ENCODE data around the gene ALOX5.

DNA sequence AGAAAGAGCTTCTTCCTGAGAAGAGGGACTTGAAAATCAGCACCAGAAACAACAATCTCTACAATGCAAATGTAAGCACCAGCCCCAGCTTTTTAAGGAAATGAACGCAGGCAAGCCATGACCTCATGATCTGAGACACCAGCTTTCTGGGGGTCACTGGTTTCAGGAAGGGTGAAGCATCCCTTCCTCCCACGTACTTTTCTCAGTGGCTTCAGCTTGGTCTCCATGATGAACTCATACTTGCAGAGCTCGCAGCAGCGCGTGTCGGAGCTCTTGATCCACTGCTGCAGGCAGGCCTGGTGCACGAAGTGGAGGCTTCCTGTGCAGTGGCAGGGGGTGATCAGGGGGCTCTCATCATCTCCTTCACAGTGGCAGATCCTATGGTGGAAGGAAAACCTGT is 87.0 kb downstream of the ALOX5 start:
- TF ChIP-seq CTCF (IDR thresholded peaks at IDR 0.05) (no peak), POLR2A (IDR thresholded peaks at IDR 0.05) (no peak), POLR2AphosphoS5 (IDR thresholded peaks at IDR 0.05; ENCODE audit: insufficient read depth in 1 of 2, low read depth in 1 of 2) (no peak)
